MCF 10A (cell line): ENCODE data around the gene TUB. TPM values are rescaled to one million over a fixed set of nuclear protein-coding genes. Genes with fewer than 3 reads are reported as not detected.

ENCODE experiments used
- BruUV-seq: library from RNA; stranded (reverse); fragments of 400-500 nt; replicated peaks from 2 replicates; lab custom pipeline; 2021; lab: Mats Ljungman, UMichigan
- CTCF ChIA-PET: fragments of 300-600 bp; sonication (Branson Sonifier 250); formaldehyde crosslinking; extraction: SDS; loops from one replicate; lab custom pipeline; 2021; ENCODE audit warnings: antibody characterized with exemption, inconsistent platforms; lab: Yijun Ruan, JAX
- POLR2A ChIA-PET: fragments of 300-600, 350-650 bp; sonication (Branson Sonifier 250); formaldehyde crosslinking; extraction: SDS; loops from one replicate; lab custom pipeline; 2020; ENCODE audit warnings: antibody characterized with exemption, inconsistent platforms; lab: Yijun Ruan, JAX
- DNase-seq: peaks from one replicate; pipeline ENCODE4 v3.0.0-alpha.2; 2018; ENCODE audit not compliant: unreplicated experiment
- H3K27ac Mint-ChIP-seq: one replicate; pipeline ENCODE4 v1.8.0; 2022; ENCODE audit warnings: mild to moderate bottlenecking, low read depth, mixed read lengths; ENCODE audit not compliant: unreplicated experiment
- H3K27me3 Mint-ChIP-seq: one replicate; pipeline ENCODE4 v1.8.0; 2022; ENCODE audit warnings: mixed read lengths; ENCODE audit not compliant: insufficient read depth, unreplicated experiment
- H3K36me3 Mint-ChIP-seq: one replicate; pipeline ENCODE4 v1.8.0; 2022; ENCODE audit warnings: mild to moderate bottlenecking, moderate library complexity, mixed read lengths; ENCODE audit not compliant: insufficient read depth, unreplicated experiment
- H3K4me1 Mint-ChIP-seq: one replicate; pipeline ENCODE4 v1.8.0; 2022; ENCODE audit warnings: mixed read lengths; ENCODE audit not compliant: insufficient read depth, unreplicated experiment
- H3K4me3 Mint-ChIP-seq: one replicate; pipeline ENCODE4 v1.8.0; 2022; ENCODE audit warnings: mild to moderate bottlenecking, moderate library complexity, mixed read lengths; ENCODE audit not compliant: unreplicated experiment
- H3K9me3 Mint-ChIP-seq: one replicate; pipeline ENCODE4 v1.8.0; 2022; ENCODE audit warnings: mixed read lengths; ENCODE audit not compliant: unreplicated experiment
- CTCF ChIP-seq: fragments of 200-600 bp; IDR thresholded peaks from one replicate; pipeline ENCODE4 v1.8.0; 2022; ENCODE audit warnings: antibody characterized with exemption, mild to moderate bottlenecking; ENCODE audit not compliant: unreplicated experiment
- intact Hi-C: fragments of 100-400 bp; cut with micrococcal nuclease; formaldehyde crosslinking; loops from 2 replicates; pipeline ENCODE4 v1.14.1; 2022
- total RNA-seq: library from RNA; stranded (reverse); gene quantifications from 2 replicates; pipeline ENCODE4 v1.2.3, GENCODE V29; 2022

Gene TUB
- total RNA-seq, 1 experiment from 2014 or later, result 1.4 TPM

GRCh38 chr11:8096575-8096974 lies 15.6 kb downstream of the TUB start:
- no peak for TF ChIP-seq CTCF
- Mint-ChIP-seq H3K4me1 (no peaks in the 10 kb centered on the region), H3K27ac (no peak overlapping the region), H3K27me3 (no peaks in the 10 kb centered on the region), H3K4me3 (no peak overlapping the region), H3K9me3 (no peaks in the 10 kb centered on the region), H3K36me3 (peaks cover 6% of the 10 kb centered on the region)
- no peak for DNase-seq
- POLR2A ChIA-PET, result interaction anchor here (1.4 kb wide), 1 partner anchor 14 kb away, joined by 5 read pairs; no protein-coding TSS in a partner anchor
- BruUV-seq, result no TSS peak
- CTCF ChIA-PET, result interaction anchor here (0.7 to 21.2 kb wide), 12 partner anchors 10 to 191 kb away, joined by 3 to 786 read pairs (median 6); partner anchors contain the start of gene EIF3F
- intact Hi-C loops, result no loop called here

- POLR2A ChIA-PET, result interaction anchor here (1.4 kb wide), 1 partner anchor 15 kb away, joined by 5 read pairs; no protein-coding TSS in a partner anchor
- CTCF ChIA-PET, result interaction anchor here (0.6 to 21.2 kb wide), 13 partner anchors 8 to 110 kb away, joined by 3 to 786 read pairs (median 12); partner anchors contain the start of gene EIF3F
- Mint-ChIP-seq H3K4me1 (no peaks in the 10 kb centered on the region), H3K4me3 (no peak overlapping the region), H3K27ac (no peak overlapping the region), H3K36me3 (peaks cover 6% of the 10 kb centered on the region), H3K27me3 (no peaks in the 10 kb centered on the region), H3K9me3 (no peaks in the 10 kb centered on the region)
- no TSS peak for BruUV-seq
- no peak for DNase-seq
- TF ChIP-seq CTCF, result no peak
- intact Hi-C loops, result no loop called here
Measured at GRCh38 chr11:8097062-8097461, 16.1 kb downstream of the TUB start.

DNA sequence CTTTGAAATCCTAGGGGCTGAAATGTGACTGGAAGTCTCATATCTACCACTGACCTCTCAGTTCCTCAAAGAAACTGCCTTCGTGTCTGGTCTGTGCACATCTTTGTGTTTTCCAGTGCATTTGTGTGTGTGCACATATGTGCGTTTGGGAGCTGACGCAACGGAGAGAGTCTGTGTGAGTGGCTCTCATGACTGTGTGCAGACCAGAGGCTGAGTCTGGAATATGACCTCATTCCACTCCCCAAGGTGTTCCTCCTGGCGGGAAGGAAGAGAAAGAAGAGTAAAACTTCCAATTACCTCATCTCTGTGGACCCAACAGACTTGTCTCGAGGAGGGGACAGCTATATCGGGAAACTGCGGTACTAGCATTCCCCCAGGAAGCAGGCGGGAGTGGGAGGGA lies 16.5 kb downstream of the TUB start:
- Mint-ChIP-seq H3K27ac (no peak overlapping the region), H3K9me3 (no peaks in the 10 kb centered on the region), H3K36me3 (peaks cover 6% of the 10 kb centered on the region), H3K4me1 (no peaks in the 10 kb centered on the region), H3K27me3 (no peaks in the 10 kb centered on the region), H3K4me3 (no peak overlapping the region)
- ChIA-PET POLR2A (no interaction called here), CTCF (interaction anchor here (0.6 to 21.2 kb wide), 12 partner anchors 8 to 711 kb away, joined by 3 to 786 read pairs (median 30); partner anchors contain the start of gene EIF3F)
- DNase-seq, result no peak
- intact Hi-C loops, result no loop called here
- no peak for TF ChIP-seq CTCF
- BruUV-seq, result no TSS peak

DNA sequence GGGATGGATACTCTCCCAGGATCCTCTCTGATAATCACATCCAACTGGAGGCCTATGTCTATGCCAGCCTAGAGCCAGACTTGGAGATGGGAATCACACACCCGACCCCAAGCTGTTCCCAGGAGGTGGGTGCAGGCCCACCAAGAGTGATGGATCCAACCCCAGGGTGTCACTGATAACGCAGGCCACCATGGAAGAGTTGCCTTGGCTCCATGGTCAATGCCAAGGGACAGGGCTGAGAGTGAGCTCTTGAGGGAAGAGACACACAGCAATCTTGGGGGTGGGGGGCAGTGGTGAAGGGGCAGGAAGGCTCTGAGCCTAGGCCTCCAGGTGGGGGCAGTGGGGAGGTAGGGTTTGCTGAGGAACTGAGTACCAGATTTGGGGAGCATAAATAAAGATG lies 16.9 kb downstream of the TUB start:
- ChIA-PET CTCF (interaction anchor here (0.6 to 21.2 kb wide), 19 partner anchors 9 to 710 kb away, joined by 3 to 786 read pairs (median 17); partner anchors contain the start of gene TUB), POLR2A (interaction anchor here (0.5 kb wide), 1 partner anchor 463 kb away, joined by 3 read pairs; no protein-coding TSS in a partner anchor)
- H3K27ac Mint-ChIP-seq, result no peak overlapping the region
- H3K4me3 Mint-ChIP-seq, result no peak overlapping the region
- no peaks in the 10 kb centered on the region for H3K9me3 Mint-ChIP-seq
- no peak for DNase-seq
- no peaks in the 10 kb centered on the region for H3K4me1 Mint-ChIP-seq
- H3K27me3 Mint-ChIP-seq, result no peaks in the 10 kb centered on the region
- intact Hi-C loops, result loop anchor here (2.0 kb wide), 1 partner anchor 205 kb away; no protein-coding TSS in a partner anchor
- TF ChIP-seq CTCF, result no peak
- peaks cover 6% of the 10 kb centered on the region for H3K36me3 Mint-ChIP-seq
- no TSS peak for BruUV-seq
